ENCODE measurements around the gene DVL1.

The DVL1 gene

GRCh38 chr1:1311107-1312104 is 37.8 kb downstream of the DVL1 start:
- 0 out of 2 replicates have a peak, but pooled peaks have one; percentile 21 for TF ChIP-seq POLR2AphosphoS5 (IDR thresholded peaks at IDR 0.05; ENCODE audit: low read depth, low read length)
- TF ChIP-seq POLR2A (IDR thresholded peaks at IDR 0.05; ENCODE audit: low read depth, low read length): peak; percentile 3; the same call in 1 of the 2 replicates
- no peak for TF ChIP-seq TAF1 (IDR thresholded peaks at IDR 0.05; ENCODE audit: borderline replicate concordance, low read depth, low read length)
- FAIRE-seq: no peak

DNA sequence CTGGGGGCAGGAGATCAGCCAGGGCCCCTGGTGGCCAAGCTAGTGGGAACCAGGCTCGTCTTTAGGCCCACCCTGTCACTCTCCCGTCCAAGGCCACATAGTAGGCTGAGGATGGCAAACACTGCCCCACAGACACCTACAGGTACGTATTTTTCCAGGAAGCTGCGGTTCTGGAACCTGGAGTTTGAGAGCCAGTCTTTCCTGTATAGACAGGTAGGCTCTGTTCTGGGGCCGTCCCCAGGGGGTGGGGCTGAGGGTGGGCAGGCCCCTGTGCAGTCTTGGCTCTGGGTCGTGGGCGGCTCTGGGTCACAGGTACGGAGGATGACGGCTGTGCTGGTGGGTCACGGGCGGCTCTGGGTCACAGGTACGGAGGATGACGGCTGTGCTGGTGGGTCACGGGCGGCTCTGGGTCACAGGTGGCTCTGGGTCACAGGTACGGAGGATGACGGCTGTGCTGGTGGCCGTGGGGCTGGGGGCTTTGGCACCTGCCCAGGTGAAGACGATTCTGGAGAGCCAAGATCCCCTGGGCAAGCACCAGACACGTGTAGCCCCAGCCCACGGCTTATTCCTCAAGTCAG is 38.7 kb downstream of the DVL1 start:
- no peak for TF ChIP-seq TAF1 (IDR thresholded peaks at IDR 0.05; ENCODE audit: borderline replicate concordance, low read depth, low read length)
- TF ChIP-seq POLR2A (IDR thresholded peaks at IDR 0.05; ENCODE audit: low read depth, low read length): no peak
- no peak for TF ChIP-seq POLR2AphosphoS5 (IDR thresholded peaks at IDR 0.05; ENCODE audit: low read depth, low read length)
- DNase-seq (ENCODE audit: insufficient read length) (no peak), FAIRE-seq (no peak)

More at GRCh38 chr1:1311107-1312104, 37.8 kb downstream of the DVL1 start:
- DNase-seq (ENCODE audit: insufficient read length): no peak

- no peak for FAIRE-seq
- no peak for TF ChIP-seq POLR2A (IDR thresholded peaks at IDR 0.05; ENCODE audit: low read depth, low read length)
- no peak for TF ChIP-seq POLR2AphosphoS5 (IDR thresholded peaks at IDR 0.05; ENCODE audit: low read depth, low read length)
- TF ChIP-seq TAF1 (IDR thresholded peaks at IDR 0.05; ENCODE audit: borderline replicate concordance, low read depth, low read length): no peak
- DNase-seq (ENCODE audit: insufficient read length): no peak
Measured at GRCh38 chr1:1310109-1310385, 39.2 kb downstream of the DVL1 start.

DNA sequence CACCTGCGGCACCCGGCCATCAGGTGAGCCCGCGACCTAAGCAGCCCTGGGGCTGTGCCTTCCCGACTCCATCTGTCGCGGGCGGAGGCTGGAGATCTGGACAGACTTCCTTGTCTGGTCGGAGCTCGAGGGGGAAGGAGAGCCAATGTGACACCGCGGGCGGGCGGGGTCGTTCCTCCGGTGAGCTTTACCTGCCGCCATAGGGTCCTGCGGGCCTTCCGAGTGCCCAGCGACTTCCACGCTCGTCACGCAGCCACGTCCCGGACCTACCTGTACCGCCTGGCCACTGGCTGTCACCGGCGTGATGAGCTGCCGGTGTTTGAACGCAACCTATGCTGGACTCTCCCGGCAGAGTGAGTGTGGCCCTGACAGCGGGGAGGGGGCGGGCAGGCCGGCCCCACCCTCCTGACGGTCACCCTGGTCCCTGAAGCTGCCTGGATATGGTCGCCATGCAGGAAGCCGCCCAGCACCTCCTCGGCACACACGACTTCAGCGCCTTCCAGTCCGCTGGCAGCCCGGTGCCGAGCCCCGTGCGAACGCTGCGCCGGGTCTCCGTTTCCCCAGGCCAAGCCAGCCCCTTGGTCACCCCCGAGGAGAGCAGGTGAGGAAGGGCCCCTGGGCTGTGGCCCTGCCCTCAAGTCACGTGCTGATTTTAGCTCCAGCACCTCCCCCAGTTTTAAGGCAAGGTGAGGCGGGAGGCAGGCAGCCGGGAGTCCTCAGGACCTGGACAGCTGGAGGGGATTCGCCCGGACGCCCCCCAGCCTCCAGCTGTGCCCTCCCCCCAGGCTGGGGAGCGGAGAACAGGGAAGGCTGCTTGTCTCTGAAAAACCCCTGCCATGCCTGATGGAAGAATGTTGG is 39.7 kb downstream of the DVL1 start:
- FAIRE-seq (no peak), DNase-seq (ENCODE audit: insufficient read length) (no peak)
- TF ChIP-seq POLR2AphosphoS5 (IDR thresholded peaks at IDR 0.05; ENCODE audit: low read depth, low read length): no peak
- TF ChIP-seq TAF1 (IDR thresholded peaks at IDR 0.05; ENCODE audit: borderline replicate concordance, low read depth, low read length): no peak

DNA sequence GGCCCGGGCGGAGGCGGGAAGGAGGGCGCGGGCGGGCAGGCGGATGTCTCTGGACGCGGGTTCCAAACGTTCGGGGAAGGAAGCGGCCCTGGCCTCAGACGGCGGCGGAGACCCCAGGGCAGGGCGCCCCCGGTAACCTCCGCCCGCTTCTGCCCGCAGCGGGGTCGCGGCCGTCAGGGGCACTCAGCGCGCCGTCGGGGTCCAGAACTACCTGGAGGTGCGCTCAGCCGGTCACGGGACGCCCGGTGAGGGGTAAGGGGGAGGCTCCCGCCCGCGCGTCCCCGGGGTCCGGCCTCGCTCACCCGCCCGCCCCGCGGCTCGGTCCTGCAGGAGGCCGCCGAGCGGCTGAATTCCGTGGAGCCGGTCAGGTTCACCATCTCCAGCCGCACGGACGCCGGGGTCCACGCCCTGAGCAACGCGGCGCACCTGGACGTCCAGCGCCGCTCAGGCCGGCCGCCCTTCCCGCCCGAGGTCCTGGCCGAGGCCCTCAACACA is 40.4 kb downstream of the DVL1 start:
- FAIRE-seq (no peak), DNase-seq (ENCODE audit: insufficient read length) (no peak)
- TF ChIP-seq POLR2A (IDR thresholded peaks at IDR 0.05; ENCODE audit: low read depth, low read length) (no peak), TAF1 (IDR thresholded peaks at IDR 0.05; ENCODE audit: borderline replicate concordance, low read depth, low read length) (0 out of 2 replicates have a peak, but pooled peaks have one; percentile 12)

GRCh38 chr1:1307923-1308755 is 41.1 kb downstream of the DVL1 start, which contains the start of the genes ACAP3 and PUSL1:
ACAP3 (minus strand) TSS chr1:1307930; CDS start chr1:1307815, 115 bp downstream.
PUSL1 (plus strand) TSS chr1:1308597; CDS start chr1:1308644, 47 bp downstream.
- peak; percentile 95 for FAIRE-seq
- DNase-seq (ENCODE audit: insufficient read length): peak; percentile 98
- no peak; the same call in 1 of the 2 replicates for TF ChIP-seq POLR2A (IDR thresholded peaks at IDR 0.05; ENCODE audit: low read depth, low read length)
- 0 out of 2 replicates have a peak, but pooled peaks have one; percentile 37 for TF ChIP-seq POLR2AphosphoS5 (IDR thresholded peaks at IDR 0.05; ENCODE audit: low read depth, low read length)

GRCh38 chr1:1307261-1307922 is 41.8 kb downstream of the DVL1 start:
- DNase-seq (ENCODE audit: insufficient read length) (no peak), FAIRE-seq (peak; percentile 87)
- TF ChIP-seq POLR2AphosphoS5 (IDR thresholded peaks at IDR 0.05; ENCODE audit: low read depth, low read length) (no peak), TAF1 (IDR thresholded peaks at IDR 0.05; ENCODE audit: borderline replicate concordance, low read depth, low read length) (no peak), POLR2A (IDR thresholded peaks at IDR 0.05; ENCODE audit: low read depth, low read length) (no peak)

DNA sequence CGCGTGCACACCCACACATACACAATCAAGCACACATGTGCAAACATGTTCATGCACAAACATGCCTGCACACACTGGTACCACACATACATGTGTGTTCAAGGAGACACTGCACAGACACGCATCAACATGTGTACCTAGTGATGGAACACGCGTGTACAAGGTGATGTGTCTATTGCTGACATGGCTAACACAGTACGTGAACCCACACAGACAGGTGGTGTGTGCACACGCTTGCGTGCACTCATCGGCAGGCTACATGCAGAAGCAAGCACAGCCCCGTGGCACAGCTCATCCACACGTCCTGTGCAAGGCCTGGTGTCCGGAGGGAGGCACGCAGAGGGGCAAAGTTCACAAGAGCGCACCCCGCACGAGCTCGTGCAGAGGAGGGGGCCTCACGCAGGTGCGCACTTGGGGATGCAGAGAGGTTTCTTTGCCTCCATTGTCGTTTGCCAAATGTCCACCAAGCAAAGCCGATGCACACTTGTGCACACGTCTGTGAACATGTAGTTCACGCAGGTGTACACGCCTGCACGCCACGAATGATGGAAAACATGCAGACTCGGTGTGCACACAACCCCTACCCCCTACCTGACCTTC is 42.5 kb downstream of the DVL1 start:
- DNase-seq (ENCODE audit: insufficient read length) (no peak), FAIRE-seq (peak; percentile 17)
- TF ChIP-seq TAF1 (IDR thresholded peaks at IDR 0.05; ENCODE audit: borderline replicate concordance, low read depth, low read length): no peak
- no peak for TF ChIP-seq POLR2A (IDR thresholded peaks at IDR 0.05; ENCODE audit: low read depth, low read length)
- no peak for TF ChIP-seq POLR2AphosphoS5 (IDR thresholded peaks at IDR 0.05; ENCODE audit: low read depth, low read length)

DNA sequence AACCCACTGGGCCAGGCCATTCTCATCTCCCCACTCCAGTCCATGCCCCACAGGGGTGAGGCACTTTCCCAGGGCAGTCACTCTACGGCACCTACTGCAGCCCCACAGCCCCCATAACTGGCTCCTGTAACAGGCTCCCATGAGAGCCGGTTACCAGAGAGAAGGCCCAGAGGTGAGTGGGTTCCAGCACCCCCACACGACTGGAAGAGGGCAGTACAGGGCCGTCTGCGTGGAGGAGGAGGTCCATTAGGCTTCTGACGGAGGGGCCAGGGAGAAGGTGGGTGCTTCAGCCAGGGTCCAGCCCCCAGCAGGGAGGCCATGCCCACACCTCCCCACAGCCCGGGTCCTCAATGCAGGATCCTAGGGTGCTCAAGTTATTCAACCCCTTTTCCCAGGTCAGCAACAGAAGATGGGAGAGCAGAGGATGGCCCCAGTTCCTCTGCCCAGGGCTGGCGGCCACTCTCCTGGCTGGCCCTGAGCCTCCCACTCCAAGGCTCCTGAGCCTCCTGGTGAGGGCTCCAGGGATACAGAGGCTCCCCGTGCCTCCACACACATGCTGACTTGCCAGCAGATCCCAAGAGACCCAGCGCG is 43.1 kb downstream of the DVL1 start:
- FAIRE-seq (no peak), DNase-seq (ENCODE audit: insufficient read length) (no peak)
- TF ChIP-seq TAF1 (IDR thresholded peaks at IDR 0.05; ENCODE audit: borderline replicate concordance, low read depth, low read length) (no peak), POLR2AphosphoS5 (IDR thresholded peaks at IDR 0.05; ENCODE audit: low read depth, low read length) (no peak), POLR2A (IDR thresholded peaks at IDR 0.05; ENCODE audit: low read depth, low read length) (no peak)

Measured in GM12892 (cell line).